Astrocyte (in vitro differentiated cells and primary cell): ENCODE data around the gene PTPRF.

Experiments
- EZH2 ChIP-seq: IDR thresholded peaks from 2 replicates; pipeline ENCODE4 v1.6.1; 2012; ENCODE audit warnings: mild to moderate bottlenecking, low read length, inconsistent platforms; ENCODE audit not compliant: insufficient read depth
- TF ChIP-seq, protein P1 (sequence below): IDR thresholded peaks from 2 replicates; pipeline ENCODE4 v1.5.1; 2011; ENCODE audit warnings: low read depth, mild to moderate bottlenecking, inconsistent platforms, low read length, moderate library complexity; ENCODE audit not compliant: insufficient read depth

DNA sequence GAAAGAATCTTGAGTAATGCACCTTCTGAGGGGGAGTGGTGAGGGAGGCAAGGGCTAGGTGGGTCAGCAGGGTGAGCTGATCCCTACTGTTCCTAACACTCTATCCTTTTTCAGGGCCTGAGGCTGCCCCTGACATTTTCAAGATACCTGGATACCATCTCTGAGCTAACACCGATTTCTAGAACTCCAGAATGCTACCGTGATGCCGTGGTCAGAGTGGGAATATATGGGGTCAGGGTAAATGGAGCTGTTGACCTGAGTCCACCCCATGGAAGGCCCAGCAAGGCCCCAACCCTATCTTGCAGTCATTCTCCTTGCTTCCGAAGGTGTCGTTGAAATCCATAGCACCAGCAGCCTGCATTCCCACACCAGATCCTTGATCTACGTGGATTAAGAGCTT, 18.0 kb upstream of the PTPRF start:
- TF ChIP-seq, protein P1, sequence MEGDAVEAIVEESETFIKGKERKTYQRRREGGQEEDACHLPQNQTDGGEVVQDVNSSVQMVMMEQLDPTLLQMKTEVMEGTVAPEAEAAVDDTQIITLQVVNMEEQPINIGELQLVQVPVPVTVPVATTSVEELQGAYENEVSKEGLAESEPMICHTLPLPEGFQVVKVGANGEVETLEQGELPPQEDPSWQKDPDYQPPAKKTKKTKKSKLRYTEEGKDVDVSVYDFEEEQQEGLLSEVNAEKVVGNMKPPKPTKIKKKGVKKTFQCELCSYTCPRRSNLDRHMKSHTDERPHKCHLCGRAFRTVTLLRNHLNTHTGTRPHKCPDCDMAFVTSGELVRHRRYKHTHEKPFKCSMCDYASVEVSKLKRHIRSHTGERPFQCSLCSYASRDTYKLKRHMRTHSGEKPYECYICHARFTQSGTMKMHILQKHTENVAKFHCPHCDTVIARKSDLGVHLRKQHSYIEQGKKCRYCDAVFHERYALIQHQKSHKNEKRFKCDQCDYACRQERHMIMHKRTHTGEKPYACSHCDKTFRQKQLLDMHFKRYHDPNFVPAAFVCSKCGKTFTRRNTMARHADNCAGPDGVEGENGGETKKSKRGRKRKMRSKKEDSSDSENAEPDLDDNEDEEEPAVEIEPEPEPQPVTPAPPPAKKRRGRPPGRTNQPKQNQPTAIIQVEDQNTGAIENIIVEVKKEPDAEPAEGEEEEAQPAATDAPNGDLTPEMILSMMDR: no peak
- no peak for TF ChIP-seq EZH2
